H1 (cell line): ENCODE data around the gene ZNF408. TPM values are rescaled to one million over a fixed set of nuclear protein-coding genes. Genes with fewer than 3 reads are reported as not detected.

Experiments
- CTCF ChIA-PET: fragments of 300-600 bp; sonication (Branson Sonifier 250); formaldehyde crosslinking; loops from one replicate; lab custom pipeline; 2021; ENCODE audit not compliant: partially characterized antibody; lab: Charles Lee
- POLR2A ChIA-PET: fragments of 300-600 bp; sonication (Branson Sonifier 250); formaldehyde crosslinking; loops from one replicate; lab custom pipeline; 2021; ENCODE audit warnings: inconsistent platforms; ENCODE audit not compliant: partially characterized antibody; lab: Charles Lee
- DNase-seq, 2 experiments: peaks; one replicate each; pipeline versions ENCODE4 v3.0.0 to v3.0.0-alpha.2; 2010 to 2022; ENCODE audit warnings: low spot score in 2 of 2, low read depth in 1 of 2, mixed read lengths in 1 of 2
- FAIRE-seq: peaks from 2 replicates; lab custom pipeline; 2011; peaks lifted over from hg19 to GRCh38; lab: Jason Lieb, UNC
- H2AFZ ChIP-seq: 2 replicates; pipeline ENCODE4 v1.8.1; 2012; ENCODE audit warnings: low read length, inconsistent platforms
- H2AK5ac ChIP-seq: 2 replicates; pipeline ENCODE4 v1.6.1; 2013; ENCODE audit warnings: low read depth, low read length
- H2BK120ac ChIP-seq: replicated peaks from 2 replicates; pipeline ENCODE3; 2013; ENCODE audit warnings: low read depth, low read length, inconsistent platforms
- H2BK12ac ChIP-seq: 2 replicates; pipeline ENCODE4 v1.6.1; 2013; ENCODE audit warnings: low read depth, low read length
- H2BK15ac ChIP-seq: 2 replicates; pipeline ENCODE4 v1.6.1; 2013; ENCODE audit warnings: low read length
- H2BK20ac ChIP-seq: 2 replicates; pipeline ENCODE4 v1.6.1; 2013; ENCODE audit warnings: low read length
- H2BK5ac ChIP-seq: 2 replicates; pipeline ENCODE4 v1.6.1; 2013; ENCODE audit warnings: low read depth, low read length
- H3K14ac ChIP-seq: 2 replicates; pipeline ENCODE4 v1.6.1; 2013; ENCODE audit warnings: inconsistent platforms; ENCODE audit not compliant: insufficient read length
- H3K18ac ChIP-seq: 2 replicates; pipeline ENCODE4 v1.6.1; 2013; ENCODE audit warnings: low read length; ENCODE audit errors: extremely low read depth
- H3K23ac ChIP-seq: 2 replicates; pipeline ENCODE4 v1.6.1; 2013; ENCODE audit warnings: inconsistent platforms; ENCODE audit not compliant: insufficient read length
- H3K23me2 ChIP-seq: 2 replicates; pipeline ENCODE4 v1.6.1; 2013; ENCODE audit warnings: low read depth, low read length
- H3K27ac ChIP-seq: 2 replicates; pipeline ENCODE4 v1.6.1; 2011; ENCODE audit warnings: low read depth, low read length, inconsistent platforms
- H3K27me3 ChIP-seq, 4 experiments: replicated peaks in 1 of 4; 1 replicate in 1 of 4; 2 replicates in 3 of 4; pipeline versions ENCODE4 v1.6.1 to v1.8.1; 2011 to 2013; ENCODE audit warnings: low read length in 3 of 4, mild to moderate bottlenecking in 3 of 4, inconsistent platforms in 2 of 4, mixed read lengths in 2 of 4, moderate library complexity in 1 of 4; ENCODE audit not compliant: control insufficient read depth in 3 of 4, insufficient read depth in 3 of 4; ENCODE audit errors: extremely low read depth in 1 of 4
- H3K36me3 ChIP-seq, 4 experiments: 2 replicates each; pipeline versions ENCODE4 v1.6.1 to v1.8.1; 2011 to 2013; ENCODE audit warnings: mild to moderate bottlenecking in 4 of 4, low read length in 3 of 4, moderate library complexity in 2 of 4, control low read depth in 1 of 4, inconsistent platforms in 1 of 4; ENCODE audit not compliant: insufficient read depth in 4 of 4, control insufficient read depth in 2 of 4
- H3K4ac ChIP-seq: replicated peaks from 2 replicates; pipeline ENCODE3; 2013; ENCODE audit warnings: low read length, low read depth, mixed read lengths, inconsistent platforms; ENCODE audit not compliant: insufficient read length
- H3K4me1 ChIP-seq, 4 experiments: replicated peaks in 1 of 4; 1 replicate in 1 of 4; 2 replicates in 3 of 4; pipeline versions ENCODE4 v1.6.1 to v1.8.1; 2011 to 2013; ENCODE audit warnings: low read length in 3 of 4, inconsistent platforms in 2 of 4, mixed read lengths in 1 of 4; ENCODE audit not compliant: insufficient read depth in 4 of 4, control insufficient read depth in 3 of 4
- H3K4me2 ChIP-seq, 2 experiments: 2 replicates each; pipeline versions ENCODE4 v1.6.1 to v1.8.1; 2011 to 2013; ENCODE audit warnings: low read depth in 2 of 2, low read length in 2 of 2, control low read depth in 1 of 2, inconsistent platforms in 1 of 2, mild to moderate bottlenecking in 1 of 2; ENCODE audit not compliant: insufficient read depth in 1 of 2
- H3K4me3 ChIP-seq, 4 experiments: fragments of 200-600, 300-600 bp in 1 of 4; sonication (generic), shearing (Covaris generic), sonication (Bioruptor Twin) in 1 of 4; 2 replicates each; pipeline versions ENCODE4 v1.5.1 to v1.8.1; 2011 to 2016; ENCODE audit warnings: low read length in 4 of 4, low read depth in 3 of 4, control low read depth in 2 of 4, inconsistent platforms in 2 of 4, mild to moderate bottlenecking in 2 of 4, mixed read lengths in 1 of 4, moderate library complexity in 1 of 4; ENCODE audit not compliant: insufficient read depth in 2 of 4; ENCODE audit errors: extremely low read depth in 1 of 4
- H3K56ac ChIP-seq: replicated peaks from 2 replicates; pipeline ENCODE3; 2013; ENCODE audit warnings: low read depth, mild to moderate bottlenecking, mixed read lengths, low read length, inconsistent platforms; ENCODE audit not compliant: insufficient read length
- H3K79me1 ChIP-seq: 2 replicates; pipeline ENCODE4 v1.6.1; 2013; ENCODE audit warnings: low read depth, low read length, control low read depth
- H3K79me2 ChIP-seq, 2 experiments: 2 replicates each; pipeline versions ENCODE4 v1.6.1 to v1.8.1; 2012 to 2013; ENCODE audit warnings: low read length in 2 of 2, mild to moderate bottlenecking in 2 of 2, inconsistent platforms in 1 of 2; ENCODE audit not compliant: insufficient read depth in 2 of 2, control insufficient read depth in 1 of 2
- H3K9ac ChIP-seq, 4 experiments: replicated peaks in 1 of 4; 1 replicate in 1 of 4; 2 replicates in 3 of 4; pipeline versions ENCODE4 v1.6.1 to v1.8.1; 2011 to 2013; ENCODE audit warnings: low read depth in 3 of 4, low read length in 3 of 4, control low read depth in 2 of 4, mild to moderate bottlenecking in 2 of 4, moderate library complexity in 2 of 4, inconsistent platforms in 1 of 4; ENCODE audit errors: extremely low read depth in 1 of 4
- H3K9me3 ChIP-seq, 2 experiments: 2 replicates each; pipeline versions ENCODE4 v1.6.1 to v1.8.1; 2012 to 2013; ENCODE audit warnings: mild to moderate bottlenecking in 2 of 2, moderate library complexity in 2 of 2, control low read depth in 1 of 2, inconsistent platforms in 1 of 2, low read depth in 1 of 2, low read length in 1 of 2, mixed read lengths in 1 of 2; ENCODE audit not compliant: insufficient read depth in 2 of 2
- H4K20me1 ChIP-seq, 2 experiments: replicated peaks in 1 of 2; 2 replicates each; pipeline versions ENCODE3 to v1.8.1; 2011 to 2013; ENCODE audit warnings: inconsistent platforms in 2 of 2, low read length in 2 of 2, mild to moderate bottlenecking in 1 of 2; ENCODE audit not compliant: insufficient read depth in 2 of 2, control insufficient read depth in 1 of 2
- H4K5ac ChIP-seq: 2 replicates; pipeline ENCODE4 v1.6.1; 2013; ENCODE audit warnings: low read length, low read depth, mixed read lengths, inconsistent platforms; ENCODE audit not compliant: insufficient read length
- H4K8ac ChIP-seq: 2 replicates; pipeline ENCODE4 v1.8.0; 2013; ENCODE audit warnings: mild to moderate bottlenecking, moderate library complexity, low read length, inconsistent platforms; ENCODE audit not compliant: insufficient read depth; ENCODE audit errors: extremely low read depth
- H4K91ac ChIP-seq: replicated peaks from 2 replicates; pipeline ENCODE3; 2013; ENCODE audit warnings: low read length, mixed read lengths, inconsistent platforms; ENCODE audit not compliant: insufficient read length
- BACH1 ChIP-seq: IDR thresholded peaks from 2 replicates; pipeline ENCODE4 v1.6.1; 2012; ENCODE audit warnings: low read length, improper control_type of control experiment
- CBX8 ChIP-seq: fragments of 300-800, 300-1000 bp; sonication (generic); IDR thresholded peaks from 2 replicates; pipeline ENCODE4 v1.7.1; 2016; ENCODE audit warnings: low read depth, low read length, borderline replicate concordance
- CHD1 ChIP-seq: IDR thresholded peaks from 2 replicates; pipeline ENCODE4 v1.6.1; 2012; ENCODE audit warnings: low read depth, low read length, improper control_type of control experiment
- GABPA ChIP-seq: IDR thresholded peaks from 2 replicates; pipeline ENCODE4 v1.6.1; 2011; ENCODE audit warnings: mild to moderate bottlenecking, low read length, moderate library complexity, borderline replicate concordance; ENCODE audit not compliant: insufficient read depth
- RAD21 ChIP-seq, 2 experiments: IDR thresholded peaks in 1 of 2; conservative IDR thresholded peaks in 1 of 2; 2 replicates each; pipeline ENCODE4 v1.6.1; 2011; ENCODE audit warnings: low read depth in 2 of 2, low read length in 2 of 2, improper control_type of control experiment in 1 of 2, inconsistent platforms in 1 of 2, mild to moderate bottlenecking in 1 of 2, moderate library complexity in 1 of 2
- SIX5 ChIP-seq: IDR thresholded peaks from 2 replicates; pipeline ENCODE4 v1.6.1; 2011; ENCODE audit warnings: mild to moderate bottlenecking, low read depth, low read length
- SP1 ChIP-seq: IDR thresholded peaks from 2 replicates; pipeline ENCODE4 v1.6.1; 2011; ENCODE audit warnings: low read depth, low read length
- TBP ChIP-seq: IDR thresholded peaks from 2 replicates; pipeline ENCODE4 v1.6.1; 2011; ENCODE audit warnings: low read depth, low read length, improper control_type of control experiment
- TEAD4 ChIP-seq: IDR thresholded peaks from 2 replicates; pipeline ENCODE4 v1.6.1; 2012; ENCODE audit warnings: low read depth, low read length, inconsistent platforms, mixed read lengths
- WGBS, 2 experiments: shearing (Covaris generic) in 1 of 2; methylation state at CpG; one replicate each; pipeline versions ENCODE4 v1.1.6 to v1.1.7; 2013 to 2015; ENCODE audit warnings: low lambda C conversion rate in 2 of 2, mixed read lengths in 2 of 2, inconsistent platforms in 1 of 2, low coverage in 1 of 2, missing lambda C conversion rate in 1 of 2; ENCODE audit not compliant: insufficient replicate concordance in 2 of 2, insufficient coverage in 1 of 2, insufficient read length in 1 of 2; ENCODE audit errors: extremely low coverage in 1 of 2, missing lambda C conversion rate in 1 of 2; 5-methylcytosine and 5-hydroxymethylcytosine counted together
- polyA plus RNA-seq, 7 experiments: library from polyadenylated mRNA; depleted of rRNA in 3 of 7; stranded (reverse) in 5 of 7; unstranded in 2 of 7; fragments of >200 nt in 5 of 7; fragments of 200-250 nt in 2 of 7; gene quantifications; 1 replicate in 5 of 7; 2 replicates in 1 of 7; 4 replicates in 1 of 7; pipeline versions ENCODE4 v1.2.1 to v1.2.3, GENCODE V29; 2011 to 2013; ENCODE audit warnings: missing spikeins in 2 of 7, mixed read lengths in 2 of 7
- total RNA-seq: library from RNA; stranded (reverse); fragmentation: NEBNext Ultra II Directional; extraction: Animal tissue kit (Norgen Biotek cat#: 25700); gene quantifications from 2 replicates; pipeline ENCODE4 v1.2.1, GENCODE V29; 2021
- TF ChIP-seq, protein P1 (sequence below): IDR thresholded peaks from 2 replicates; pipeline ENCODE4 v1.6.1; 2012; ENCODE audit warnings: low read length, inconsistent platforms

Gene ZNF408
- total and polyA plus RNA-seq, 2 of the 8 experiments (the other 6 are each of a cell fraction or from before 2014, with no cell fraction given), result 10.7 to 11.0 TPM

- WGBS, 2 experiments, result 92% methylated on average over 11 of the region's 11 CpGs; no CpG with 5 or more reads in 1 of the 2 experiments
- H2BK12ac ChIP-seq, result no peak overlapping the region
- no peak overlapping the region for H3K23ac ChIP-seq
- FAIRE-seq (no peak), DNase-seq (no peak)
- no peak overlapping the region for H4K8ac ChIP-seq
- no peak overlapping the region for H3K18ac ChIP-seq
- H3K9ac ChIP-seq, result no peak overlapping the region
- H4K20me1 ChIP-seq, result peaks cover 0 to 1% of the 10 kb centered on the region in 2 experiments
- H3K23me2 ChIP-seq, result no peaks in the 10 kb centered on the region
- no peak overlapping the region for H3K4me2 ChIP-seq
- H3K56ac ChIP-seq, result no peak overlapping the region
- H2AK5ac ChIP-seq, result no peak overlapping the region
- H3K27me3 ChIP-seq, result no peaks in the 10 kb centered on the region
- H2AFZ ChIP-seq, result no peak overlapping the region
- H3K27ac ChIP-seq, result no peak overlapping the region
- no peak overlapping the region for H2BK15ac ChIP-seq
- no peak overlapping the region for H3K14ac ChIP-seq
- POLR2A ChIA-PET, result interaction anchor here (1.4 kb wide), 1 partner anchor 8 kb away, joined by 3 read pairs; no protein-coding TSS in a partner anchor
- no peaks in the 10 kb centered on the region for H3K4me1 ChIP-seq
- H2BK120ac ChIP-seq, result no peak overlapping the region
- H4K91ac ChIP-seq, result no peak overlapping the region
- H3K4me3 ChIP-seq, result no peak overlapping the region
- H3K36me3 ChIP-seq, result peaks cover 2 to 11% (median 5%) of the 10 kb centered on the region in 4 experiments; a peak in 6 of 8 replicates
- CTCF ChIA-PET, result interaction anchor here (1.0 to 7.5 kb wide), 4 partner anchors 11 to 295 kb away, joined by 3 to 36 read pairs (median 3); partner anchors contain the start of genes ATG13 and HARBI1
- H3K9me3 ChIP-seq, result no peaks in the 10 kb centered on the region
- H4K5ac ChIP-seq, result no peak overlapping the region
- H3K4ac ChIP-seq, result no peak overlapping the region
- H3K79me2 ChIP-seq, result no peaks in the 10 kb centered on the region
- H3K79me1 ChIP-seq, result no peaks in the 10 kb centered on the region
- H2BK20ac ChIP-seq, result no peak overlapping the region
- no peak overlapping the region for H2BK5ac ChIP-seq
- TF ChIP-seq SP1 (no peak), CBX8 (no peak), TEAD4 (no peak), RAD21 (IDR thresholded peaks at IDR 0.05 in 1 of 2, conservative IDR thresholded peaks at IDR 0.05 in 1 of 2; ENCODE audit: low read depth in 2 of 2, low read length in 2 of 2) (no peak), TBP (no peak), SIX5 (no peak), CHD1 (no peak), GABPA (no peak), BACH1 (no peak)
- TF ChIP-seq, protein P1, sequence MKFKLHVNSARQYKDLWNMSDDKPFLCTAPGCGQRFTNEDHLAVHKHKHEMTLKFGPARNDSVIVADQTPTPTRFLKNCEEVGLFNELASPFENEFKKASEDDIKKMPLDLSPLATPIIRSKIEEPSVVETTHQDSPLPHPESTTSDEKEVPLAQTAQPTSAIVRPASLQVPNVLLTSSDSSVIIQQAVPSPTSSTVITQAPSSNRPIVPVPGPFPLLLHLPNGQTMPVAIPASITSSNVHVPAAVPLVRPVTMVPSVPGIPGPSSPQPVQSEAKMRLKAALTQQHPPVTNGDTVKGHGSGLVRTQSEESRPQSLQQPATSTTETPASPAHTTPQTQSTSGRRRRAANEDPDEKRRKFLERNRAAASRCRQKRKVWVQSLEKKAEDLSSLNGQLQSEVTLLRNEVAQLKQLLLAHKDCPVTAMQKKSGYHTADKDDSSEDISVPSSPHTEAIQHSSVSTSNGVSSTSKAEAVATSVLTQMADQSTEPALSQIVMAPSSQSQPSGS, result no peak
Observed at GRCh38 chr11:46682773-46683752, 17.8 kb upstream of the ZNF408 start.
